Adipocyte (in vitro differentiated cells): ENCODE measurements around the gene ZCRB1.

Experiments
- DNase-seq: peaks from one replicate; pipeline ENCODE4 v3.0.0-alpha.2; 2015; ENCODE audit warnings: low read depth
- H3K27me3 ChIP-seq: replicated peaks from 2 replicates; pipeline ENCODE4 v1.7.0; 2013; ENCODE audit warnings: mild to moderate bottlenecking, low read length, moderate library complexity; ENCODE audit not compliant: control insufficient read depth, insufficient read depth
- H3K36me3 ChIP-seq: 2 replicates; pipeline ENCODE4 v1.7.0; 2013; ENCODE audit warnings: low read length, mild to moderate bottlenecking, moderate library complexity; ENCODE audit not compliant: control insufficient read depth, insufficient read depth, severe bottlenecking
- H3K4me1 ChIP-seq: 2 replicates; pipeline ENCODE4 v1.7.0; 2013; ENCODE audit warnings: mild to moderate bottlenecking, low read length, moderate library complexity; ENCODE audit not compliant: control insufficient read depth, insufficient read depth
- H3K4me3 ChIP-seq: 2 replicates; pipeline ENCODE4 v1.7.0; 2013; ENCODE audit warnings: mild to moderate bottlenecking, low read length, moderate library complexity
- H3K9ac ChIP-seq: 2 replicates; pipeline ENCODE4 v1.7.0; 2013; ENCODE audit warnings: mild to moderate bottlenecking, low read length, moderate library complexity
- H3K9me3 ChIP-seq: 2 replicates; pipeline ENCODE4 v1.7.0; 2013; ENCODE audit warnings: mild to moderate bottlenecking, low read length, moderate library complexity; ENCODE audit not compliant: control insufficient read depth

ZCRB1 gene

GRCh38 chr12:42277396-42278127 is 48.3 kb downstream of the ZCRB1 start:
- Histone ChIP-seq H3K9ac (no peak overlapping the region), H3K4me1 (peaks cover 3% of the 10 kb centered on the region), H3K9me3 (no peaks in the 10 kb centered on the region), H3K36me3 (no peaks in the 10 kb centered on the region), H3K4me3 (no peak overlapping the region), H3K27me3 (no peaks in the 10 kb centered on the region)
- no peak for DNase-seq

DNA sequence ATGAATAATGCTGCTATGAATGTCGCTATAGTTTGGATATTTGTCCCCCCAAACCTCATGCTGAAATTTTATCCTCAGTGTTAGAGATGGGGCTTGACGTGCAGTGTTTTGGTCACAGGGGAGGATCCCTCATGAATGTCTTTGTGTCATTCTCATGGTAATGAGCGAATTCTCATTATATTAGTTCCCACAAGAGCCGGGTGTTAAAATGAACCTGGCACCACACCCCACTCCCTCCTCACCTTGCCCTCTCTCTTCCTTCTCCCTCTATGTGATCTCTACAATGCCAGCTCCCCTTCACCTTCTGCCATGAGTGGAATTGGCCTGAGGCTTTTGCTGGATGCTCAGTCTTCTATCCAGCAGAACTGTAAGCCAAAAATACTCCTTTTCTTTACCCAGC is 50.4 kb downstream of the ZCRB1 start:
- Histone ChIP-seq H3K27me3 (no peaks in the 10 kb centered on the region), H3K4me1 (peaks cover 4% of the 10 kb centered on the region), H3K4me3 (no peak overlapping the region), H3K9ac (no peak overlapping the region), H3K36me3 (no peaks in the 10 kb centered on the region), H3K9me3 (no peaks in the 10 kb centered on the region)
- DNase-seq: no peak

GRCh38 chr12:42273706-42274105 is 52.2 kb downstream of the ZCRB1 start:
- peaks cover 4% of the 10 kb centered on the region for H3K4me1 ChIP-seq
- no peak overlapping the region for H3K9ac ChIP-seq
- no peaks in the 10 kb centered on the region for H3K36me3 ChIP-seq
- H3K4me3 ChIP-seq: no peak overlapping the region
- H3K27me3 ChIP-seq: no peaks in the 10 kb centered on the region
- H3K9me3 ChIP-seq: no peaks in the 10 kb centered on the region
- no peak for DNase-seq

DNA sequence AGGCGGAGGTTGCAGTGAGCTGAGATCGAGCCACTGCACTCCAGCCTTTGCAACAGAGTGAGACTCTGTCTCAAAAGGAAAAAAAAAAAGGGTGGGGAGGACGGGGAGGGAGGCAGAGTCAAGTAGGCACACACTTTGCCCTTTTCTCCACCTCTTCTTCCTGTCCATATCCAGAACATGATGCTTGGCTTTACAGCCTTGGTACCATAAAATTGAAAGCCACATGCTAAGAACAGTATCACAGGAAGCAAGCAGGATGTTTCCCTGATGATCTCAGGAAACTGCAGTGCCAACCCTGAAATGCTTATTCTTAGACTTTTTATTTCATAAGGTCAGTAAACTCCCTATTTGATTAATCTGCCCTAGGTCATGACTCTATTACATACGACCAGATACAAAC is 55.3 kb downstream of the ZCRB1 start:
- Histone ChIP-seq H3K4me3 (no peak overlapping the region), H3K9ac (no peak overlapping the region), H3K9me3 (no peaks in the 10 kb centered on the region), H3K27me3 (peaks cover 4% of the 10 kb centered on the region), H3K4me1 (peaks cover 4% of the 10 kb centered on the region), H3K36me3 (no peaks in the 10 kb centered on the region)
- no peak for DNase-seq

DNA sequence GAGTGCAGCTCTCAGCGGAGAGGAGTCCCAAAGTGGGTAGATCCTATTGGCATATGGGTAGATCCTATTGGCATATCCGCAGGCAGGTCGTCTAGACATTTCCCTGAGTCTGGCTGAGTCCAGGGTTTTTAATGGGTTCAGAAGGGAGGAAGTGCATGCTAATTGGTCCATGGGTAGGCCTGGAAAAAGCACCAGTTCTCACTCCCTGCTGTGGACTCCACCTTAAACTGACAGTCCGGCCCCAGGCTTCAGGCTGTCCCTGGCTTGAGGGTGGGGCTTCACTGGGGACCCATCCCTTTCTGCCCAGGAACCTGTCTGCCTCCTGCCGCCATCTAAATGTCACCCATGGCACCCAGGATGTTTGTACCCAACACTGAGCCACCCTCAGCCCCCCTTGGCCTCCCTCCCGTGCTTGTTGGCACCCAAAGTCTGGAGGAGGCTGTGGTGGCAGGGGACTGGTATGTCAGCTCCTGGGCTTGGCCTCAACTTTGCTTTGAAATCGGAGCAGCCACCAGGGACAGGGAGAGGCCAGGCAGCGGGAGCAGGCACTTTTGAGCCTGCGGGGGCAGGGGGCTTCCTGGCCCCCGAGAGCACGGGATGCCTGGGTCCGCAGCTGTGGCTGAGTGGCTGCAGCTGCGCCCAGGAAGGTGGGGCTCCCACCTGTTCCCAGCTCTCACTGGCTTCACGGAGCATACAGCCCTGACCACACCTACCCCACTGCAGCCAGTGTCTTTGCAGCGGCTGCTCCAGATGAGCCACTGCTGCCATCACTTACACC is 58.3 kb downstream of the ZCRB1 start:
- no peak for DNase-seq
- H3K36me3 ChIP-seq: no peaks in the 10 kb centered on the region
- no peak overlapping the region for H3K9ac ChIP-seq
- no peaks in the 10 kb centered on the region for H3K9me3 ChIP-seq
- no peak overlapping the region for H3K4me3 ChIP-seq
- peaks cover 4% of the 10 kb centered on the region for H3K4me1 ChIP-seq
- peaks cover 4% of the 10 kb centered on the region for H3K27me3 ChIP-seq

DNA sequence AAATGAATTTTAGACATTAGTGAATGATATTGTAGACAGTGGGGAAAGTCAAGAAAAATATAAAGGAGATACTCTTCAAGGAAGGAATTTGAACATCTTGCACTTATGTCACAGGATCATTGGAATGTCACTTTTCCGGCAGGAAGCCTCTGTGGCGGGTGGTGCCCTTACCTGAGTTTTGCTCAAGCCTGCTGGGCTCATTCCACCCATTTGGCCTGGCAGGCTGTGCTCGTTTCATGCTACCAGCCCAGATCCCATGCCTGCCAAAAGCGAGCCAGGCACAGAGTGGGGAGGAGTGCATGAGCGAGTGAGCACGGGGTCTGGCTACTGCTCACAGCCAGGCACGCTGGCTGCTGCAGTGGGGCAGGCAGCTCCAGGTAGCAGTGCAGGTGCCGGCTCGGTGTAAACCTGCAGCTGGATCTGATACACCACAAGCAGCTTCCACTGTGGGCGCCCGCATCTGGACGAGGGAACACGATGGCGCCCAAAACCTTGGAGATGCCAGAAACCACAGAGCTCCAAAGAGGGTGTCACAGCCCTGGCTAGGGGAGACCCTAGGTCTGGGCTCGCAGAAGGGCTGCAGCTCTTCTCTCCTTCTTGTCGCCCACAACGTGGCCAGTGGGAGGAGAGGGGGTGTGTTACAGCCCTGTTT is 59.2 kb downstream of the ZCRB1 start:
- no peak for DNase-seq
- H3K36me3 ChIP-seq: no peaks in the 10 kb centered on the region
- H3K27me3 ChIP-seq: peaks cover 4% of the 10 kb centered on the region
- no peaks in the 10 kb centered on the region for H3K9me3 ChIP-seq
- peaks cover 4% of the 10 kb centered on the region for H3K4me1 ChIP-seq
- no peak overlapping the region for H3K4me3 ChIP-seq
- no peak overlapping the region for H3K9ac ChIP-seq

DNA sequence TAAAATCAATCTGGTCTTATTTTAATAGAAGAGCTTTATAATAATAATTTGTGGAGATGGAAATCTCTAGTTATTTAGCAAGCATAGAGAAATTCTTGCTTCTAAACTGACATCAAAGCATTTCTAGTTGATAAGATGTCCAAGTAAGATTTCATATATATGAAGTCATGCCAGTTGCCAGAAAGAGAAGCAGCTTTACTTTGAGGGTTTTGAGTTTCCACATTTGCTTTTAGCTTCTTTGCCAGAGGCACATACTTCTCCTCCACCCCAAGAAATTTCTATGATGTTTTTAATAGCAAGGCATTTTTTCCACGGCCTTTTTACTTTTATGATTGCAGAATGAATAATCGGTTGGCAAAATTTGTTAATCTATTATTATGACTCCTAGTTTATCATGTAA is 63.6 kb downstream of the ZCRB1 start:
- H3K9me3 ChIP-seq: no peaks in the 10 kb centered on the region
- H3K9ac ChIP-seq: no peak overlapping the region
- no peak overlapping the region for H3K4me3 ChIP-seq
- peaks cover 4% of the 10 kb centered on the region for H3K27me3 ChIP-seq
- no peaks in the 10 kb centered on the region for H3K4me1 ChIP-seq
- no peaks in the 10 kb centered on the region for H3K36me3 ChIP-seq
- DNase-seq: peak; percentile 53
